ENCODE data around the gene NOP56. TPM values are rescaled to one million over a fixed set of nuclear protein-coding genes. Genes with fewer than 3 reads are reported as not detected.

NOP56 gene
- polyA plus RNA-seq, 1 experiment, result 131 TPM

DNA sequence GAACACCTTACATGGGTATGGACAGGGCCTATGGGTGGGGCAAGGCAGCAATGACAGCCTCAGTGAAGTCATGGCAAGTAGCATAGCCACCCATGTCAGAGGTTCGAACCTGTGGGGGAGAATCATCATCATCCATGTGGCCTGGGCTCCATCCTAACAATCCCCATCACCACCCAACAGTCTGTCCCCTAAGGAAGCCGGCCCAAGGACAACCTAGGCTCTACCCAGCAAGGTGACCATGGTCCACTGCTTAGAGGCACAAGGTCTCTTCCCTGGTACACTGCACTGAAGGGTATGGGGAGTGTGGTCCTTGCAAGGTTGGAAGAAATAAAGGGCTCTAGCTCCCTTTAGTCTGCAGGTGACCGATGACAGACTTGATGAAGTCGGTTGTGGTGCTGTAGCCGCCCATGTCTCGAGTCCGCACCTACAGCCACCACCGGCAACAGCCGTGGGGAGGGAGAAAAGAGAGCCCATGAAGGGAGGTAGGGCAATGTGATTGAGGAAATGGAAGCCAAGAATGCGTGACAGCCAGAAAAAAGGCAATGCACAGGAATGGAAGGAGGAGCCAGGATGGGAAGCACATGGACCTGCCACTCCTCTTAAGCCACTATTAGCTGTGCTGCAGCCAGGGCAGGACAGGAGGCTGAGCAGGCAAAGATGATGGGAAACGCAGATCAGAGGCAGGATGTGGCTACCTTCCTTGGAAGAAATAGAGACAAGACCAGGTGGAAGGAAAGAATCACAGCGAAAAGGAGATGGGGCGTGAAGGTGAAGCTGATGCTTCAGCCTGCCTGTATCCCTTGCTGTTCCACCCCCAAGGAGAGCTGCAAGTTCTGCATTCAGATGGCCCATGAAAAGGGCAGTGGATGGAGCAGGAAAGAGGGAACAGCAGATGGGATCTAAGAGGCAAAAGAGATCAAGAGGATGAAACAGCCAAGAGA, 6.3 kb downstream of the NOP56 start:
- no peak for DNase-seq (ENCODE audit: low read depth)
- Histone ChIP-seq H3K4me3 (ENCODE audit: low read depth, low read length) (no peak overlapping the region), H3K27me3 (ENCODE audit: control insufficient read depth, insufficient read depth, low read length) (no peaks in the 10 kb centered on the region), H3K36me3 (ENCODE audit: control insufficient read depth, insufficient read depth, low read length) (peaks cover 48% of the 10 kb centered on the region)
- TF ChIP-seq CTCF (IDR thresholded peaks at IDR 0.05; ENCODE audit: insufficient read depth, low read depth, low read length), result no peak
- ChIA-PET CTCF (interaction anchor here (1.1 kb wide), 1 partner anchor 12 kb away, joined by 3 read pairs; no protein-coding TSS in a partner anchor), POLR2A (no interaction called here)

DNA sequence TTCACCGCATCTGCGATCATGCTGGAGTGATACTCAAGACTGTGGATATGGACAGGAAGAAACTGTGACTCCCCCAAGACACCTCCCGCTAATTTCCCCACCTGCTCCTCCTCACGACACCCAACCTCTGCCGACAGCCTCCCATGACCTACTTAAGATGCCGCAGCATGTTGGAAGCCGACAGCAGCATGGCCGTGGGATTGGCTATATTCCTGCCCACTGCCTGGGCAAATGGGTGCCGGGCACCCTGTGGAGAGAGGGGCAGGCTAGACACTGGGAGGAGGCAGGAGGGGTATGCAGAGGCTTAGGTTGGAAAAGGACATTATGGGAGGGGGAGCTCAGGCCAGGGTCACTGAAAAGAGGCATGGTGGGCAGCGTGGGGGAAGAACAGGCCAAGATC, 7.1 kb downstream of the NOP56 start:
- no peak for DNase-seq (ENCODE audit: low read depth)
- CTCF ChIA-PET, result interaction anchor here (0.6 to 1.1 kb wide), 2 partner anchors 13 to 341 kb away, joined by 3 read pairs; no protein-coding TSS in a partner anchor
- no peak for TF ChIP-seq CTCF (IDR thresholded peaks at IDR 0.05; ENCODE audit: insufficient read depth, low read depth, low read length)
- no peaks in the 10 kb centered on the region for H3K27me3 ChIP-seq (ENCODE audit: control insufficient read depth, insufficient read depth, low read length)
- POLR2A ChIA-PET, result no interaction called here
- peaks cover 44% of the 10 kb centered on the region for H3K36me3 ChIP-seq (ENCODE audit: control insufficient read depth, insufficient read depth, low read length)
- H3K4me3 ChIP-seq (ENCODE audit: low read depth, low read length), result no peak overlapping the region

DNA sequence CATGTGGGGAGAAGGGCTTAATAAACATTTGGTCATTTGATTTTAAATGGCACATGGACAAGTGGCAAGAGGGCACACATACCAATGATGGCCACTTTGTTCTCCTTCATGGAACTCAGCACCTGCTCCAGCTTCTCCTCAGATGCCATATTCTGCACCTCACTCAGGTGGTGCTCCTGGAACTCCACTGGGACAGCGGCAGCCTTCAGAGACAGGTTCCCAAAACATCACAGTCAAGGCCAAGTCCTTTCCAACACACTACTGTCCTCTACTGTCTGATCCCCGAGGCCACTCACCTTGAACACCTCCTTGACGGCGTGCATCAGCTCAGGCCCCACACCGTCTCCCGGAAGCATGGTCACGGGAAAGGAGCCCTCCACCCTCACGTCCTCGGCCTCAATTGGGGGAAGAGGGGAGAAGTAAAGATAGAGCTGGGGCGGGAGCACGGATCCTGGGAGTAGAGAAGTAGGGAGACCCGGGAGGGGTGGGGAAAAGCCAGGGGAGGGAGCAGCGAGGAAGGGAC, 11.0 kb downstream of the NOP56 start:
- Histone ChIP-seq H3K27me3 (ENCODE audit: control insufficient read depth, insufficient read depth, low read length) (no peaks in the 10 kb centered on the region; the same call in 1 of the 2 replicates), H3K36me3 (ENCODE audit: control insufficient read depth, insufficient read depth, low read length) (peaks cover 17% of the 10 kb centered on the region), H3K4me3 (ENCODE audit: low read depth, low read length) (peak overlapping the region; percentile 89)
- TF ChIP-seq CTCF (IDR thresholded peaks at IDR 0.05; ENCODE audit: insufficient read depth, low read depth, low read length), result no peak
- POLR2A ChIA-PET, result interaction anchor here (1.2 kb wide), 1 partner anchor 11 kb away, joined by 5 read pairs; the partner anchor contains the start of gene NOP56
- CTCF ChIA-PET, result interaction anchor here (0.7 kb wide), 1 partner anchor 192 kb away, joined by 3 read pairs; no protein-coding TSS in a partner anchor
- no peak for DNase-seq (ENCODE audit: low read depth)

DNA sequence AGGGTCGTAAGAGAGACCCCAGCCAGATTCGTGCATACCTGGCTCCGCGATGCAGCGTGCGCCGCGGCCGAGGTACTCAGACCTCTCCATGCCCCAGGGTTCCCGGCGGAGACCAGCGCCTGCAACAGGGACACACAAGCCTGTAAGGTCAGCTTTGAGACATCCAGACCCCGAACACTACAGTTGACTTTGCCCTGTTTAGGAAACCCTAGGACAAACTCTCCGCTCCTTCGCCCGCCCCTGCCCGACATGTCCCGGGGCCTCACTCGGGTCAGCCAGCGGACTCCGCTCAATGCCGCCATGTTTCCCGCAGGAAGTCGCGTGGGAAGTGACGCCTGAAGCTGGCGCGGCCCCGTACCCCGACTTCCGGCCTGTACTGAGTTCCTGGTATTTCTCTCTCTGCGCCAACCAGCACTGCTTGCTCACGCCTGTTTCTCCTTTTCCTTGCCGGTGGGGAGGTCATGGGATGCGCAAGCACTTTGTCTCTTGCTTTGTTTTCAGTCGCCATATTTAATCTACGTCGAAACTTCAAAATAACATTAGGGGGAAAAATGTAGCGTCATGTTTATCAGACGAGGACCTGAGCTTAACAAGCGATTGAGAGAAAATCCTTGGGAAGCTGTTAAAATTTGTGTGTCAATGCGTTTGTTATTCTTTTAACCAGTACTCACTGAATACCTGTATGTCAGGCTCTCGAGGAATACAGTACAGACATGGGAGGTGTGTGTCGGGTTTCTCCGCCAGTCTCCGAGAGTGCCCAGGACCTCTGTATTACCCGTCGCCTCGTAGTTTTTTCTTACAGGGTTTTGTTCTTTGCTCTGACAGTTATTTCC, 11.7 kb downstream of the NOP56 start, which contains the start of gene IDH3B:
Gene IDH3B (minus strand): TSS at position 330 of the 833 bp plus-strand sequence. CDS start 28 bp downstream, at position 302.
- ChIA-PET POLR2A (interaction anchor here (1.2 kb wide), 1 partner anchor 11 kb away, joined by 5 read pairs; the partner anchor contains the start of gene NOP56), CTCF (interaction anchor here (0.7 to 0.9 kb wide), 2 partner anchors 141 to 191 kb away, joined by 3 read pairs; no protein-coding TSS in a partner anchor)
- TF ChIP-seq CTCF (IDR thresholded peaks at IDR 0.05; ENCODE audit: insufficient read depth, low read depth, low read length), result no peak
- peak; percentile 59 for DNase-seq (ENCODE audit: low read depth)
- Histone ChIP-seq H3K27me3 (ENCODE audit: control insufficient read depth, insufficient read depth, low read length) (no peaks in the 10 kb centered on the region; the same call in 1 of the 2 replicates), H3K4me3 (ENCODE audit: low read depth, low read length) (peak within 1 kb of the TSS; percentile 89), H3K36me3 (ENCODE audit: control insufficient read depth, insufficient read depth, low read length) (peaks cover 12% of the 10 kb centered on the region)

All from BJ (cell line).